Fibroblast of the aortic adventitia (primary cell): ENCODE data around the gene ACOT7. TPM values are rescaled to one million over a fixed set of nuclear protein-coding genes. Genes with fewer than 3 reads are reported as not detected.

ENCODE experiments used
- DNase-seq: peaks from one replicate; pipeline ENCODE4 v3.0.0-alpha.2; 2010; ENCODE audit warnings: low read depth
- H3K4me3 ChIP-seq: 2 replicates; pipeline ENCODE4 v1.5.1; 2011; ENCODE audit warnings: low read depth, mild to moderate bottlenecking, control low read depth, low read length, moderate library complexity
- CTCF ChIP-seq: IDR thresholded peaks from 2 replicates; pipeline ENCODE4 v1.5.1; 2011; ENCODE audit warnings: mild to moderate bottlenecking, low read length, control low read depth, inconsistent platforms; ENCODE audit not compliant: insufficient read depth
- total RNA-seq: library from RNA; depleted of rRNA; stranded (reverse); fragments of >200 nt; gene quantifications from 2 replicates; pipeline ENCODE4 v1.2.3, GENCODE V29; 2012; ENCODE audit warnings: low replicate concordance

Gene ACOT7
- total RNA-seq, 1 donor: 16.0 TPM

- no peak for TF ChIP-seq CTCF
- no peak for DNase-seq
- no peak overlapping the region for H3K4me3 ChIP-seq
Measured at GRCh38 chr1:6281511-6282402, 111.8 kb downstream of the ACOT7 start.

- peak; percentile 39 for TF ChIP-seq CTCF
- no peak overlapping the region for H3K4me3 ChIP-seq
- DNase-seq: no peak
Measured at GRCh38 chr1:6280761-6281451, 112.7 kb downstream of the ACOT7 start.

GRCh38 chr1:6279613-6280383, 113.8 kb downstream of the ACOT7 start:
- no peak overlapping the region for H3K4me3 ChIP-seq
- DNase-seq: no peak
- no peak for TF ChIP-seq CTCF

- no peak for DNase-seq
- TF ChIP-seq CTCF: no peak
- no peak overlapping the region for H3K4me3 ChIP-seq
Measured at GRCh38 chr1:6279066-6279465, 114.5 kb downstream of the ACOT7 start.

GRCh38 chr1:6278263-6278662, 115.3 kb downstream of the ACOT7 start:
- TF ChIP-seq CTCF: no peak
- DNase-seq: no peak
- no peak overlapping the region for H3K4me3 ChIP-seq

GRCh38 chr1:6276811-6277555, 116.6 kb downstream of the ACOT7 start:
- no peak overlapping the region for H3K4me3 ChIP-seq

More at GRCh38 chr1:6276811-6277555, 116.6 kb downstream of the ACOT7 start:
- no peak for TF ChIP-seq CTCF
- no peak for DNase-seq
